IMR-90 (cell line): ENCODE data around the gene GJC1. TPM values are rescaled to one million over a fixed set of nuclear protein-coding genes. Genes with fewer than 3 reads are reported as not detected.

Experiments used
- ATAC-seq: fragments of 200-7000 bp; cut with Tn5 transposase; 2 replicates; pipeline ENCODE4 v1.9.1; 2020; ENCODE audit warnings: low read depth, mild to moderate bottlenecking, moderate library complexity
- BruUV-seq: library from RNA; stranded (reverse); fragments of 400-500 nt; replicated peaks from 2 replicates; lab custom pipeline; 2021; lab: Mats Ljungman, UMichigan
- CTCF ChIA-PET: fragments of 300-600 bp; formaldehyde crosslinking; extraction: SDS; loops from one replicate; lab custom pipeline; 2021; ENCODE audit warnings: antibody characterized with exemption; lab: Yijun Ruan, JAX
- POLR2A ChIA-PET: fragments of 300-600 bp; sonication (Branson Sonifier 250); formaldehyde crosslinking; loops from one replicate; lab custom pipeline; 2022; ENCODE audit warnings: antibody characterized with exemption; ENCODE audit not compliant: unreplicated experiment; lab: Charles Lee
- DNase-seq: peaks from one replicate; pipeline ENCODE4 v3.0.0; 2013
- H2AFZ ChIP-seq: replicated peaks from 2 replicates; pipeline ENCODE3; 2013; ENCODE audit warnings: low read length, mild to moderate bottlenecking; ENCODE audit not compliant: poor library complexity
- H2AK5ac ChIP-seq: 2 replicates; pipeline ENCODE4 v1.6.1; 2013; ENCODE audit warnings: low read depth, low read length, inconsistent platforms
- H2AK9ac ChIP-seq: replicated peaks from 2 replicates; pipeline ENCODE3; 2013; ENCODE audit warnings: mild to moderate bottlenecking, low read depth, low read length, moderate library complexity; ENCODE audit not compliant: poor library complexity
- H2BK120ac ChIP-seq: 2 replicates; pipeline ENCODE4 v1.6.1; 2013; ENCODE audit warnings: low read depth, low read length, inconsistent platforms
- H2BK15ac ChIP-seq: 3 replicates; pipeline ENCODE4 v1.6.1; 2013; ENCODE audit warnings: low read depth, low read length, inconsistent platforms
- H2BK20ac ChIP-seq: 2 replicates; pipeline ENCODE4 v1.6.1; 2013; ENCODE audit warnings: low read depth, mild to moderate bottlenecking, inconsistent platforms, low read length, moderate library complexity
- H2BK5ac ChIP-seq: 2 replicates; pipeline ENCODE4 v1.6.1; 2013; ENCODE audit warnings: mild to moderate bottlenecking, low read depth, low read length, inconsistent platforms; ENCODE audit not compliant: poor library complexity, severe bottlenecking
- H3K14ac ChIP-seq: replicated peaks from 2 replicates; pipeline ENCODE4 v1.6.1; 2013; ENCODE audit warnings: low read depth, low read length, inconsistent platforms
- H3K18ac ChIP-seq: 2 replicates; pipeline ENCODE4 v1.6.1; 2013; ENCODE audit warnings: low read depth, low read length, control low read depth
- H3K23ac ChIP-seq: 2 replicates; pipeline ENCODE4 v1.6.1; 2013; ENCODE audit warnings: low read depth, low read length, inconsistent platforms
- H3K27ac ChIP-seq: 2 replicates; pipeline ENCODE4 v1.5.1; 2013; ENCODE audit warnings: mild to moderate bottlenecking, control low read depth, low read length; ENCODE audit not compliant: insufficient read depth
- H3K27me3 ChIP-seq: 2 replicates; pipeline ENCODE4 v1.6.1; 2013; ENCODE audit warnings: low read length; ENCODE audit not compliant: control insufficient read depth, insufficient read depth
- H3K36me3 ChIP-seq: 2 replicates; pipeline ENCODE4 v1.6.1; 2013; ENCODE audit warnings: low read length, mixed read lengths; ENCODE audit not compliant: control insufficient read depth, insufficient read depth
- H3K4ac ChIP-seq: 2 replicates; pipeline ENCODE4 v1.6.1; 2013; ENCODE audit warnings: low read depth, low read length, inconsistent platforms
- H3K4me1 ChIP-seq: 2 replicates; pipeline ENCODE4 v1.6.1; 2013; ENCODE audit warnings: low read length, mixed read lengths; ENCODE audit not compliant: control insufficient read depth, insufficient read depth
- H3K4me2 ChIP-seq: 2 replicates; pipeline ENCODE4 v1.6.1; 2013; ENCODE audit warnings: low read depth, mild to moderate bottlenecking, control low read depth, low read length, moderate library complexity
- H3K4me3 ChIP-seq: 2 replicates; pipeline ENCODE4 v1.5.1; 2013; ENCODE audit warnings: low read depth, mild to moderate bottlenecking, control low read depth, low read length, moderate library complexity; ENCODE audit not compliant: insufficient read depth
- H3K56ac ChIP-seq: 2 replicates; pipeline ENCODE4 v1.6.1; 2013; ENCODE audit warnings: low read length, inconsistent platforms; ENCODE audit not compliant: insufficient read depth; ENCODE audit errors: extremely low read depth
- H3K79me1 ChIP-seq, 2 experiments: 2 replicates each; pipeline ENCODE4 v1.6.1; 2013; ENCODE audit warnings: low read length in 2 of 2, inconsistent platforms in 1 of 2, low read depth in 1 of 2
- H3K9ac ChIP-seq: 2 replicates; pipeline ENCODE4 v1.6.1; 2013; ENCODE audit warnings: low read depth, low read length, control low read depth
- H3K9me1 ChIP-seq: 2 replicates; pipeline ENCODE4 v1.6.1; 2013; ENCODE audit warnings: low read length, inconsistent platforms; ENCODE audit not compliant: insufficient read depth
- H3K9me3 ChIP-seq: 2 replicates; pipeline ENCODE4 v1.6.1; 2013; ENCODE audit warnings: low read length; ENCODE audit not compliant: control insufficient read depth, insufficient read depth
- H4K20me1 ChIP-seq: 2 replicates; pipeline ENCODE4 v1.6.1; 2013; ENCODE audit warnings: low read length, inconsistent platforms; ENCODE audit not compliant: insufficient read depth
- H4K5ac ChIP-seq: 2 replicates; pipeline ENCODE4 v1.6.1; 2013; ENCODE audit warnings: mild to moderate bottlenecking, low read depth, low read length, control low read depth
- H4K8ac ChIP-seq, 2 experiments: 2 replicates each; pipeline ENCODE4 v1.6.1; 2013; ENCODE audit warnings: low read depth in 2 of 2, low read length in 2 of 2, control low read depth in 1 of 2, inconsistent platforms in 1 of 2
- H4K91ac ChIP-seq: 2 replicates; pipeline ENCODE4 v1.6.1; 2013; ENCODE audit warnings: low read depth, low read length, inconsistent platforms; ENCODE audit not compliant: insufficient read depth
- BHLHE40 ChIP-seq: fragments of 150-350 bp; IDR thresholded peaks from 2 replicates; pipeline ENCODE4 v1.6.1; 2016; ENCODE audit warnings: mild to moderate bottlenecking, low read depth, low read length
- CEBPB ChIP-seq: IDR thresholded peaks from 2 replicates; pipeline ENCODE4 v1.6.1; 2012; ENCODE audit warnings: low read depth, low read length, improper control_type of control experiment
- CHD1 ChIP-seq: IDR thresholded peaks from 2 replicates; pipeline ENCODE4 v1.6.1; 2012; ENCODE audit warnings: low read depth, low read length, improper control_type of control experiment
- FOS ChIP-seq: fragments of 150-350 bp; IDR thresholded peaks from 2 replicates; pipeline ENCODE4 v1.6.1; 2016; ENCODE audit warnings: low read depth, low read length
- MAFK ChIP-seq: IDR thresholded peaks from 2 replicates; pipeline ENCODE4 v1.6.1; 2012; ENCODE audit warnings: low read depth, low read length, improper control_type of control experiment
- MAZ ChIP-seq: IDR thresholded peaks from 2 replicates; pipeline ENCODE4 v1.6.1; 2012; ENCODE audit warnings: low read depth, mild to moderate bottlenecking, low read length, improper control_type of control experiment, moderate library complexity, borderline replicate concordance
- MXI1 ChIP-seq: IDR thresholded peaks from 2 replicates; pipeline ENCODE4 v1.6.1; 2012; ENCODE audit warnings: low read depth, mild to moderate bottlenecking, low read length, moderate library complexity, borderline replicate concordance
- NFE2L2 ChIP-seq: fragments of 150-350 bp; IDR thresholded peaks from 2 replicates; pipeline ENCODE4 v1.6.1; 2016; ENCODE audit warnings: low read depth, mild to moderate bottlenecking, low read length
- POLR2A ChIP-seq: IDR thresholded peaks from 2 replicates; pipeline ENCODE4 v1.6.1; 2012; ENCODE audit warnings: mild to moderate bottlenecking, low read depth, low read length
- RAD21 ChIP-seq: IDR thresholded peaks from 2 replicates; pipeline ENCODE4 v1.6.1; 2012; ENCODE audit warnings: low read length, improper control_type of control experiment
- RCOR1 ChIP-seq: IDR thresholded peaks from 2 replicates; pipeline ENCODE4 v1.6.1; 2012; ENCODE audit warnings: mild to moderate bottlenecking, low read length, improper control_type of control experiment; ENCODE audit not compliant: insufficient replicate concordance
- RFX5 ChIP-seq: IDR thresholded peaks from 2 replicates; pipeline ENCODE4 v1.8.0; 2012; ENCODE audit warnings: low read depth, mild to moderate bottlenecking, low read length, moderate library complexity
- SMC3 ChIP-seq: fragments of 150-350 bp; IDR thresholded peaks from 2 replicates; pipeline ENCODE4 v1.6.1; 2016; ENCODE audit warnings: low read depth, mild to moderate bottlenecking, antibody characterized with exemption, low read length, moderate library complexity
- WGBS, 2 experiments: methylation state at CpG; one replicate each; pipeline versions ENCODE4 v1.1.5 to v1.1.7; 2013; ENCODE audit warnings: missing lambda C conversion rate in 2 of 2; ENCODE audit not compliant: insufficient read length in 1 of 2; ENCODE audit errors: extremely low coverage in 2 of 2; 5-methylcytosine and 5-hydroxymethylcytosine counted together
- dilution Hi-C: fragments of 300-500 bp; cut with HindIII; formaldehyde crosslinking; loops from one replicate; pipeline ENCODE4 v1.14.3; 2018; ENCODE audit warnings: low sequenced_read_pairs; ENCODE audit not compliant: unreplicated experiment
- in situ Hi-C: fragments of 300-500 bp; cut with MboI; formaldehyde crosslinking; loops from 3 replicates; pipeline ENCODE4 v1.14.3; 2019; ENCODE audit warnings: low sequenced_read_pairs, inconsistent platforms, mixed read lengths
- intact Hi-C: fragments of 100-400 bp; cut with micrococcal nuclease; formaldehyde crosslinking; loops from 2 replicates; pipeline ENCODE4 v1.10.0; 2022
- polyA plus RNA-seq, 3 experiments: library from polyadenylated mRNA; depleted of rRNA; stranded (reverse); fragments of >200 nt; gene quantifications; 2 replicates each; pipeline ENCODE4 v1.2.3, GENCODE V29; 2012; ENCODE audit warnings: low replicate concordance in 1 of 3
- total RNA-seq: library from RNA; depleted of rRNA; stranded (reverse); fragments of >200 nt; gene quantifications from 2 replicates; pipeline ENCODE4 v1.2.3, GENCODE V29; 2012
- TF ChIP-seq, protein P1 (sequence below): fragments of 150-350 bp; IDR thresholded peaks from 2 replicates; pipeline ENCODE4 v1.6.1; 2017; ENCODE audit warnings: mild to moderate bottlenecking, antibody characterized with exemption, low read length, low read depth
- TF ChIP-seq, protein P2 (sequence below): fragments of 150-350 bp; IDR thresholded peaks from 2 replicates; pipeline ENCODE4 v1.6.1; 2016; ENCODE audit warnings: low read depth, mild to moderate bottlenecking, low read length, moderate library complexity, borderline replicate concordance
- TF ChIP-seq, protein P3 (sequence below): conservative IDR thresholded peaks from 2 replicates; pipeline ENCODE4 v1.5.1; 2012; ENCODE audit warnings: mild to moderate bottlenecking, low read depth, low read length, improper control_type of control experiment

The GJC1 gene
- total and polyA plus RNA-seq, 2 of the 4 experiments (the other 2 are of a cell fraction), result 23.9 to 69.7 TPM

DNA sequence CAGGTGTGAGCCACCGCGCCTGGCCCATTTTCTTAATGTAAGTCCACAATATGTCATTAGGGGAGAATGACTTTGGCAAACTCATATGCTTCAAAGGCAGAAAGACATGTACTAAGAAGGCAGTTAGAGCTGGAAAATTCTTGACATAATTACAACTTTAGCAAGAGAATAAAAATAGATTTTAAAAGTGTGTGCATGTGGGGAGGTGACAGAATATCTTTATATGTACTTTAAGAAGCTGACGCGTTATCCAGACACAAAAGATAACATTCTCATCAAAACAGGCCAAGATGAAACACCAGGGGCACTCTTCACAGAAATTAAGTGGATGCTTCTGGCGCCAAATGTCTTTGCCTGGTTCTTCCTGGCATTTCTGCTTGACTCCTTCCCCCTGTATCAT, 28.2 kb downstream of the GJC1 start:
- no peak overlapping the region for H2BK120ac ChIP-seq
- H4K8ac ChIP-seq, result no peak overlapping the region
- intact Hi-C loops (no loop called here), in situ Hi-C loops (no loop called here), dilution Hi-C loops (no loop called here)
- H3K18ac ChIP-seq, result no peak overlapping the region
- no peak overlapping the region for H4K91ac ChIP-seq
- peaks cover 4% of the 10 kb centered on the region; the same call in 1 of the 2 replicates for H4K20me1 ChIP-seq
- H2BK20ac ChIP-seq, result no peak overlapping the region
- H3K14ac ChIP-seq, result no peak overlapping the region
- H2AK9ac ChIP-seq, result no peak overlapping the region
- H3K27me3 ChIP-seq, result no peaks in the 10 kb centered on the region
- ChIA-PET CTCF (no interaction called here), POLR2A (no interaction called here)
- H3K23ac ChIP-seq, result no peak overlapping the region
- no peak overlapping the region for H3K4me2 ChIP-seq
- BruUV-seq, result no TSS peak
- peaks cover 30 to 87% of the 10 kb centered on the region in 2 experiments for H3K79me1 ChIP-seq
- H3K9me3 ChIP-seq, result no peaks in the 10 kb centered on the region
- H3K27ac ChIP-seq, result no peak overlapping the region
- WGBS, 2 experiments, result no CpG with 5 or more reads among the region's 5 CpGs
- ATAC-seq (no peak), DNase-seq (no peak)
- no peak overlapping the region for H3K4me3 ChIP-seq
- no peak overlapping the region for H2AK5ac ChIP-seq
- peaks cover 9% of the 10 kb centered on the region for H3K9me1 ChIP-seq
- H2BK5ac ChIP-seq, result no peak overlapping the region
- peaks cover 5% of the 10 kb centered on the region for H3K4me1 ChIP-seq
- no peak overlapping the region for H3K56ac ChIP-seq
- no peak overlapping the region for H2AFZ ChIP-seq
- H3K36me3 ChIP-seq, result peaks cover 27% of the 10 kb centered on the region
- no peak for TF ChIP-seq MAZ
- no peak for TF ChIP-seq CEBPB
- TF ChIP-seq, protein P1, sequence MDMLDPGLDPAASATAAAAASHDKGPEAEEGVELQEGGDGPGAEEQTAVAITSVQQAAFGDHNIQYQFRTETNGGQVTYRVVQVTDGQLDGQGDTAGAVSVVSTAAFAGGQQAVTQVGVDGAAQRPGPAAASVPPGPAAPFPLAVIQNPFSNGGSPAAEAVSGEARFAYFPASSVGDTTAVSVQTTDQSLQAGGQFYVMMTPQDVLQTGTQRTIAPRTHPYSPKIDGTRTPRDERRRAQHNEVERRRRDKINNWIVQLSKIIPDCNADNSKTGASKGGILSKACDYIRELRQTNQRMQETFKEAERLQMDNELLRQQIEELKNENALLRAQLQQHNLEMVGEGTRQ, result no peak
- TF ChIP-seq CHD1, result no peak
- TF ChIP-seq RAD21, result no peak
- no peak for TF ChIP-seq MXI1
- no peak for TF ChIP-seq RFX5
- no peak for TF ChIP-seq BHLHE40
- no peak for TF ChIP-seq SMC3
- no peak for TF ChIP-seq MAFK
- TF ChIP-seq, protein P2, sequence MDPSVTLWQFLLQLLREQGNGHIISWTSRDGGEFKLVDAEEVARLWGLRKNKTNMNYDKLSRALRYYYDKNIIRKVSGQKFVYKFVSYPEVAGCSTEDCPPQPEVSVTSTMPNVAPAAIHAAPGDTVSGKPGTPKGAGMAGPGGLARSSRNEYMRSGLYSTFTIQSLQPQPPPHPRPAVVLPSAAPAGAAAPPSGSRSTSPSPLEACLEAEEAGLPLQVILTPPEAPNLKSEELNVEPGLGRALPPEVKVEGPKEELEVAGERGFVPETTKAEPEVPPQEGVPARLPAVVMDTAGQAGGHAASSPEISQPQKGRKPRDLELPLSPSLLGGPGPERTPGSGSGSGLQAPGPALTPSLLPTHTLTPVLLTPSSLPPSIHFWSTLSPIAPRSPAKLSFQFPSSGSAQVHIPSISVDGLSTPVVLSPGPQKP, result no peak
- TF ChIP-seq NFE2L2, result no peak
- no peak for TF ChIP-seq FOS
- TF ChIP-seq, protein P3, sequence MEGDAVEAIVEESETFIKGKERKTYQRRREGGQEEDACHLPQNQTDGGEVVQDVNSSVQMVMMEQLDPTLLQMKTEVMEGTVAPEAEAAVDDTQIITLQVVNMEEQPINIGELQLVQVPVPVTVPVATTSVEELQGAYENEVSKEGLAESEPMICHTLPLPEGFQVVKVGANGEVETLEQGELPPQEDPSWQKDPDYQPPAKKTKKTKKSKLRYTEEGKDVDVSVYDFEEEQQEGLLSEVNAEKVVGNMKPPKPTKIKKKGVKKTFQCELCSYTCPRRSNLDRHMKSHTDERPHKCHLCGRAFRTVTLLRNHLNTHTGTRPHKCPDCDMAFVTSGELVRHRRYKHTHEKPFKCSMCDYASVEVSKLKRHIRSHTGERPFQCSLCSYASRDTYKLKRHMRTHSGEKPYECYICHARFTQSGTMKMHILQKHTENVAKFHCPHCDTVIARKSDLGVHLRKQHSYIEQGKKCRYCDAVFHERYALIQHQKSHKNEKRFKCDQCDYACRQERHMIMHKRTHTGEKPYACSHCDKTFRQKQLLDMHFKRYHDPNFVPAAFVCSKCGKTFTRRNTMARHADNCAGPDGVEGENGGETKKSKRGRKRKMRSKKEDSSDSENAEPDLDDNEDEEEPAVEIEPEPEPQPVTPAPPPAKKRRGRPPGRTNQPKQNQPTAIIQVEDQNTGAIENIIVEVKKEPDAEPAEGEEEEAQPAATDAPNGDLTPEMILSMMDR, result no peak
- TF ChIP-seq RCOR1, result no peak
- no peak for TF ChIP-seq POLR2A
- no peak overlapping the region for H2BK15ac ChIP-seq
- H3K9ac ChIP-seq, result no peak overlapping the region
- no peak overlapping the region for H4K5ac ChIP-seq
- H3K4ac ChIP-seq, result no peak overlapping the region
